HepG2 (cell line): Measurements from ENCODE around the gene MICOS13. TPM values are rescaled to one million over a fixed set of nuclear protein-coding genes. Genes with fewer than 3 reads are reported as not detected.

ENCODE experiments used
- ATAC-seq: fragments of 200-7000 bp; cut with Tn5 transposase; 3 replicates; pipeline ENCODE4 v1.9.1; 2020; ENCODE audit warnings: mild to moderate bottlenecking, moderate library complexity
- BruUV-seq: library from RNA; stranded (reverse); fragments of 400-500 nt; replicated peaks from 2 replicates; lab custom pipeline; 2021; lab: Mats Ljungman, UMichigan
- CTCF ChIA-PET: fragments of 300-600 bp; formaldehyde crosslinking; extraction: SDS; loops from one replicate; lab custom pipeline; 2021; ENCODE audit warnings: low total read pairs, inconsistent platforms, low intra/inter-chr PET ratio; lab: Yijun Ruan, JAX
- POLR2A ChIA-PET: fragments of 350-600 bp; sonication (Branson Sonifier 250); formaldehyde crosslinking; loops from one replicate; lab custom pipeline; 2020; ENCODE audit warnings: antibody characterized with exemption, inconsistent platforms; lab: Yijun Ruan, JAX
- DNase-seq: peaks from one replicate; pipeline ENCODE4 v3.0.0-alpha.2; 2015; ENCODE audit warnings: low spot score
- FAIRE-seq: peaks from 3 replicates; lab custom pipeline; 2011; peaks lifted over from hg19 to GRCh38; lab: Jason Lieb, UNC
- H2AFZ ChIP-seq: one replicate; pipeline ENCODE4 v1.6.1; 2011; ENCODE audit warnings: low read length, inconsistent platforms
- H3K27ac ChIP-seq: fragments of 300-600 bp; 3 replicates; pipeline ENCODE4 v1.8.0; 2011; ENCODE audit warnings: mixed run types, mild to moderate bottlenecking, mixed read lengths, low read length, inconsistent platforms; ENCODE audit not compliant: insufficient read depth; ENCODE audit errors: extremely low read length
- H3K27me3 ChIP-seq, 2 experiments: fragments of 200-600 bp in 1 of 2; 2 replicates in 1 of 2; 3 replicates in 1 of 2; pipeline versions ENCODE4 v1.6.0 to v1.8.0; 2011; ENCODE audit warnings: low read length in 2 of 2, mild to moderate bottlenecking in 2 of 2, moderate library complexity in 2 of 2, inconsistent platforms in 1 of 2; ENCODE audit not compliant: insufficient read depth in 2 of 2, control insufficient read depth in 1 of 2
- H3K36me3 ChIP-seq, 2 experiments: fragments of 200-600 bp in 1 of 2; replicated peaks in 1 of 2; 2 replicates in 1 of 2; 3 replicates in 1 of 2; pipeline versions ENCODE4 v1.5.1 to v1.8.0; 2011; ENCODE audit warnings: low read length in 2 of 2, inconsistent platforms in 1 of 2; ENCODE audit not compliant: insufficient read depth in 2 of 2, control insufficient read depth in 1 of 2
- H3K4me1 ChIP-seq: 2 replicates; pipeline ENCODE4 v1.5.1; 2012; ENCODE audit warnings: low read length, inconsistent platforms; ENCODE audit not compliant: insufficient read depth
- H3K4me2 ChIP-seq: 2 replicates; pipeline ENCODE4 v1.6.0; 2011; ENCODE audit warnings: low read depth, low read length, inconsistent platforms
- H3K4me3 ChIP-seq, 3 experiments: fragments of 200-600 bp in 1 of 3; sonication (generic), shearing (Covaris generic) in 1 of 3; replicated peaks in 1 of 3; 2 replicates each; pipeline ENCODE4 v1.5.1; 2011 to 2016; ENCODE audit warnings: low read length in 3 of 3, inconsistent platforms in 2 of 3, low read depth in 2 of 3, mild to moderate bottlenecking in 2 of 3, control low read depth in 1 of 3, mixed read lengths in 1 of 3; ENCODE audit not compliant: insufficient read depth in 1 of 3
- H3K79me2 ChIP-seq: one replicate; pipeline ENCODE4 v1.6.1; 2011; ENCODE audit warnings: low read length, inconsistent platforms; ENCODE audit not compliant: insufficient read depth
- H3K9ac ChIP-seq: 2 replicates; pipeline ENCODE4 v1.6.0; 2011; ENCODE audit warnings: mild to moderate bottlenecking, low read depth, low read length, inconsistent platforms; ENCODE audit not compliant: insufficient read depth
- H3K9me3 ChIP-seq: 2 replicates; pipeline ENCODE4 v1.5.1; 2012; ENCODE audit warnings: mild to moderate bottlenecking, low read length
- H4K20me1 ChIP-seq: 2 replicates; pipeline ENCODE4 v1.6.0; 2011; ENCODE audit warnings: inconsistent platforms, mild to moderate bottlenecking, low read length, moderate library complexity; ENCODE audit not compliant: insufficient read depth
- CEBPB ChIP-seq: IDR thresholded peaks from 2 replicates; pipeline ENCODE4 v1.6.1; 2011; ENCODE audit warnings: low read depth, low read length, improper control_type of control experiment, borderline replicate concordance
- FOXJ3 ChIP-seq: sonication (generic); formaldehyde crosslinking; IDR thresholded peaks from 2 replicates; pipeline ENCODE4 v1.4.0; 2020; ENCODE audit warnings: missing genetic modification reagents, mild to moderate bottlenecking, borderline replicate concordance
- GABPA ChIP-seq, 2 experiments: IDR thresholded peaks; 2 replicates each; pipeline ENCODE4 v1.6.1; 2011 to 2016; ENCODE audit warnings: low read depth in 2 of 2, low read length in 1 of 2, missing biosample characterization in 1 of 2, missing genetic modification characterization in 1 of 2
- HNF1B ChIP-seq: sonication (generic); formaldehyde crosslinking; IDR thresholded peaks from 2 replicates; pipeline ENCODE4 v1.5.1; 2020; ENCODE audit warnings: mild to moderate bottlenecking, moderate library complexity, missing genetic modification reagents
- JUNB ChIP-seq: sonication (generic); formaldehyde crosslinking; IDR thresholded peaks from 2 replicates; pipeline ENCODE4 v1.8.0; 2022; ENCODE audit warnings: missing genetic modification reagents, mild to moderate bottlenecking, borderline replicate concordance
- KDM5A ChIP-seq: fragments of 200-600 bp; sonication (generic); IDR thresholded peaks from 2 replicates; pipeline ENCODE4 v1.7.0; 2018; ENCODE audit warnings: antibody characterized with exemption, mild to moderate bottlenecking, low read length, borderline replicate concordance
- MAZ ChIP-seq, 2 experiments: sonication (generic) in 1 of 2; formaldehyde crosslinking in 1 of 2; IDR thresholded peaks; 2 replicates each; pipeline versions ENCODE4 v1.5.0 to v1.6.1; 2012 to 2020; ENCODE audit warnings: low read depth in 2 of 2, mild to moderate bottlenecking in 2 of 2, borderline replicate concordance in 1 of 2, improper control_type of control experiment in 1 of 2, low read length in 1 of 2, missing genetic modification reagents in 1 of 2, moderate library complexity in 1 of 2
- SIN3A ChIP-seq: IDR thresholded peaks from 2 replicates; pipeline ENCODE4 v1.6.1; 2011; ENCODE audit warnings: low read depth, mild to moderate bottlenecking, control low read depth, low read length, borderline replicate concordance
- STAG1 ChIP-seq: sonication (generic); formaldehyde crosslinking; IDR thresholded peaks from 2 replicates; pipeline ENCODE4 v1.4.0; 2020; ENCODE audit warnings: missing genetic modification reagents
- TERF1 ChIP-seq: sonication (generic); formaldehyde crosslinking; IDR thresholded peaks from 2 replicates; pipeline ENCODE4 v1.8.0; 2022; ENCODE audit warnings: mild to moderate bottlenecking, missing genetic modification reagents, moderate library complexity
- ZC3H4 ChIP-seq: sonication (generic); formaldehyde crosslinking; IDR thresholded peaks from 2 replicates; pipeline ENCODE4 v1.4.0; 2020; ENCODE audit warnings: missing genetic modification reagents, borderline replicate concordance
- ZFP36L2 ChIP-seq: sonication (generic); formaldehyde crosslinking; IDR thresholded peaks from 2 replicates; pipeline ENCODE4 v1.4.0; 2020; ENCODE audit warnings: missing genetic modification reagents
- ZNF136 ChIP-seq: sonication (generic); formaldehyde crosslinking; IDR thresholded peaks from 2 replicates; pipeline ENCODE4 v1.8.1; 2022; ENCODE audit warnings: low read depth, mild to moderate bottlenecking, moderate library complexity, missing genetic modification reagents
- ZNF20 ChIP-seq: sonication (generic); formaldehyde crosslinking; IDR thresholded peaks from 2 replicates; pipeline ENCODE4 v1.4.0; 2020; ENCODE audit warnings: mild to moderate bottlenecking, moderate library complexity, missing genetic modification reagents
- ZNF616 ChIP-seq: sonication (generic); formaldehyde crosslinking; IDR thresholded peaks from 2 replicates; pipeline ENCODE4 v1.5.0; 2020; ENCODE audit warnings: low read depth, mild to moderate bottlenecking, missing genetic modification reagents
- ZNF709 ChIP-seq: sonication (generic); formaldehyde crosslinking; IDR thresholded peaks from 2 replicates; pipeline ENCODE4 v1.5.0; 2020; ENCODE audit warnings: mild to moderate bottlenecking, missing genetic modification reagents
- WGBS: methylation state at CpG from one replicate; pipeline ENCODE4 v1.1.6; 2017; ENCODE audit warnings: low lambda C conversion rate; 5-methylcytosine and 5-hydroxymethylcytosine counted together
- in situ Hi-C: cut with HindIII; loops from 2 replicates; pipeline ENCODE4 v1.10.0; 2017; ENCODE audit warnings: low pct_unique_long_range_greater_than_20kb; ENCODE audit not compliant: extremely low pct_ligation_motif_present
- intact Hi-C: fragments of 100-400 bp; cut with micrococcal nuclease; formaldehyde crosslinking; loops from one replicate; pipeline ENCODE4 v1.10.0; 2022; ENCODE audit not compliant: unreplicated experiment
- polyA plus RNA-seq, 8 experiments: library from polyadenylated mRNA; depleted of rRNA in 3 of 8; stranded (reverse) in 7 of 8; unstranded in 1 of 8; fragments of >200 nt; fragmentation: Illumina TruSeq in 4 of 8; extraction: Trizol in 4 of 8; gene quantifications; 2 replicates each; pipeline versions ENCODE4 v1.2.1 to v1.2.3, GENCODE V29; 2011 to 2016; ENCODE audit warnings: low read depth in 4 of 8, missing spikeins in 1 of 8, mixed read lengths in 1 of 8; ENCODE audit not compliant: insufficient read depth in 1 of 8
- total RNA-seq, 5 experiments: library from RNA; depleted of rRNA; stranded (reverse); fragments of >200 nt; fragmentation: Illumina TruSeq; extraction: Trizol; gene quantifications; 2 replicates each; pipeline ENCODE4 v1.2.3, GENCODE V29; 2016; ENCODE audit warnings: low read depth in 1 of 5

MICOS13 gene
- total and polyA plus RNA-seq, 2 of the 13 experiments (the other 11 are each of a cell fraction or from before 2014, with no cell fraction given), result 28.8 to 35.4 TPM

- peak overlapping the region; percentile 92 for H3K4me2 ChIP-seq
- in situ Hi-C loops, result no loop called here
- TSS peak; percentile 98 for BruUV-seq
- H3K36me3 ChIP-seq, result peaks cover 3 to 23% of the 10 kb centered on the region in 2 experiments; a peak in 3 of 5 replicates
- H3K27me3 ChIP-seq, result no peaks in the 10 kb centered on the region; a peak in 1 of 5 replicates
- peaks cover 47% of the 10 kb centered on the region for H3K79me2 ChIP-seq
- ChIA-PET POLR2A (interaction anchor here (0.8 to 4.7 kb wide), 19 partner anchors 8 to 928 kb away, joined by 3 to 95 read pairs (median 5); partner anchors contain the start of genes DUS3L, FEM1A, RPL36 and SAFB), CTCF (no interaction called here)
- intact Hi-C loops, result loop anchor here (2.0 kb wide), 1 partner anchor 71 kb away; the partner anchor contains the start of gene DUS3L
- peak overlapping the region; percentile 93 for H3K9ac ChIP-seq
- H3K27ac ChIP-seq, result peak overlapping the region; percentile 95
- H3K4me3 ChIP-seq, result peak overlapping the region; percentile 78 to 99 (median 98)
- ATAC-seq, result no peak; the same call in 2 of the 3 replicates
- H2AFZ ChIP-seq, result no peak overlapping the region
- H3K4me1 ChIP-seq, result peaks cover 31% of the 10 kb centered on the region
- WGBS, result under 1% methylated on average over 14 of the region's 58 CpGs
- H4K20me1 ChIP-seq, result peaks cover 20% of the 10 kb centered on the region
- DNase-seq, result no peak
- FAIRE-seq, result no peak
- H3K9me3 ChIP-seq, result no peaks in the 10 kb centered on the region
- TF ChIP-seq ZNF616 (CRISPR knock-in tag) (peak; percentile 10; the same call in 1 of the 2 replicates), GABPA (IDR thresholded peaks at IDR 0.05; ENCODE audit: low read depth, low read length) (no peak), GABPA (CRISPR knock-in tag; IDR thresholded peaks at IDR 0.05; ENCODE audit: low read depth) (0 out of 2 replicates have a peak, but pooled peaks have one; percentile 22), FOXJ3 (CRISPR knock-in tag) (no peak), ZNF20 (no peak), SIN3A (peak; percentile 51; the same call in 1 of the 2 replicates), ZNF709 (CRISPR knock-in tag) (0 out of 2 replicates have a peak, but pooled peaks have one; percentile 35), ZNF136 (no peak), JUNB (CRISPR knock-in tag) (no peak), ZFP36L2 (CRISPR knock-in tag) (no peak), MAZ (IDR thresholded peaks at IDR 0.05; ENCODE audit: borderline replicate concordance, low read depth, low read length) (no peak), MAZ (CRISPR knock-in tag; IDR thresholded peaks at IDR 0.05; ENCODE audit: low read depth) (peak; percentile 14; the same call in 1 of the 2 replicates), ZC3H4 (CRISPR knock-in tag) (peak; percentile 52; the same call in 1 of the 2 replicates), HNF1B (0 out of 2 replicates have a peak, but pooled peaks have one; percentile 30), KDM5A (no peak), CEBPB (peak; percentile 64; the same call in 1 of the 2 replicates), TERF1 (CRISPR knock-in tag) (0 out of 2 replicates have a peak, but pooled peaks have one; percentile 40), STAG1 (CRISPR knock-in tag) (no peak)
Observed at GRCh38 chr19:5719274-5719960, 39.1 kb upstream of the MICOS13 start.
